Upper lobe of left lung (tissue), 4 donors: Measurements from ENCODE around the gene EEF1A2.

Source experiments
- CTCF ChIP-seq, 6 experiments: fragments of 450-650 bp in 4 of 6; fragments of 200-600 bp in 2 of 6; sonication (generic) in 2 of 6; IDR thresholded peaks; one replicate each; pipeline ENCODE4 v1.5.1; 2016 to 2019; ENCODE audit warnings: antibody characterized with exemption in 6 of 6
- EP300 ChIP-seq, 4 donors: sonication (generic); formaldehyde crosslinking; IDR thresholded peaks; one replicate each; pipeline ENCODE4 v1.5.1; 2017; ENCODE audit warnings: antibody characterized with exemption in 4 of 4, control low read depth in 2 of 4
- POLR2A ChIP-seq, 4 donors: fragments of 450-650 bp; IDR thresholded peaks; one replicate each; pipeline ENCODE4 v1.5.1; 2016 to 2017; ENCODE audit warnings: antibody characterized with exemption in 4 of 4, mild to moderate bottlenecking in 2 of 4
- POLR2AphosphoS5 ChIP-seq, 2 donors: sonication (generic); formaldehyde crosslinking; IDR thresholded peaks; one replicate each; pipeline ENCODE4 v1.5.1; 2017; ENCODE audit warnings: antibody characterized with exemption in 2 of 2

DNA sequence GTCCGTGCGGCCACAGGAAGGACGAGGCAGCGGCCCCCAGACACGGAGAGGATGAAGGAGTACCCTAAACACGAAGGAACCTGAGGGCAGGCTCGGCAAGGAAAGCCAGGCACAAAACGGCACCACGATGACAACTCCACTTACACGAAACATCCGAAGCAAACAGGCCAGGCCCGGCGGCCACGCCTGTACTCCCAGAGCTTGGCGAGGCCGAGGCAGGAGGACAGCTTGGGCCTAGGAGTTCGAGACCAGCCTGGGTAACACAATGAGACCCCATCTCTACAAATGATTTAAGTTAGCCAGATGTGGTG, 39.9 kb downstream of the EEF1A2 start:
- TF ChIP-seq POLR2AphosphoS5 (IDR thresholded peaks at IDR 0.05) (no peak), CTCF (IDR thresholded peaks at IDR 0.05) (no peak), EP300 (IDR thresholded peaks at IDR 0.05) (no peak), POLR2A (IDR thresholded peaks at IDR 0.05) (no peak)
